ENCODE results near the gene SRRM5.
"Not testable (repeated sequence)": the region's sequence is repeated elsewhere in the genome, so short reads cannot be mapped to it uniquely, and the experiment has no call there.

The SRRM5 gene

GRCh38 chr19:43611788-43612187, at the start of gene SRRM5:
SRRM5 (plus strand) TSS chr19:43612088; CDS start chr19:43612122, 34 bp downstream.
- DNase-seq (ENCODE audit: low read depth, low spot score): no peak

GRCh38 chr19:43562226-43562697, 49.6 kb upstream of the SRRM5 start:
- no peak for DNase-seq (ENCODE audit: low read depth, low spot score)

- DNase-seq (ENCODE audit: low read depth, low spot score): peak; percentile 62
Observed at GRCh38 chr19:43562698-43563241, 49.1 kb upstream of the SRRM5 start.

GRCh38 chr19:43563816-43564457, 48.0 kb upstream of the SRRM5 start:
- no peak for DNase-seq (ENCODE audit: low read depth, low spot score)

GRCh38 chr19:43564800-43565199, 47.1 kb upstream of the SRRM5 start:
- no peak for DNase-seq (ENCODE audit: low read depth, low spot score)

GRCh38 chr19:43569657-43570056, 42.2 kb upstream of the SRRM5 start:
- no peak for DNase-seq (ENCODE audit: low read depth, low spot score)

GRCh38 chr19:43570174-43570791, 41.6 kb upstream of the SRRM5 start:
- DNase-seq (ENCODE audit: low read depth, low spot score): no peak

GRCh38 chr19:43572171-43572588, 39.7 kb upstream of the SRRM5 start:
- no peak for DNase-seq (ENCODE audit: low read depth, low spot score)

GRCh38 chr19:43574424-43575155, 37.3 kb upstream of the SRRM5 start:
- no peak for DNase-seq (ENCODE audit: low read depth, low spot score)

GRCh38 chr19:43575156-43575950, 36.5 kb upstream of the SRRM5 start, which contains the start of the genes PINLYP and XRCC1:
PINLYP (plus strand) TSS chr19:43575801; CDS start chr19:43577192, 1,391 bp downstream.
XRCC1 (minus strand) TSS chr19:43575527; CDS start chr19:43575458, 69 bp downstream.
- peak; percentile 96 for DNase-seq (ENCODE audit: low read depth, low spot score)

- DNase-seq (ENCODE audit: low read depth, low spot score): no peak
Observed at GRCh38 chr19:43575955-43576878, 35.7 kb upstream of the SRRM5 start.

GRCh38 chr19:43578787-43579186, 33.1 kb upstream of the SRRM5 start:
- no peak for DNase-seq (ENCODE audit: low read depth, low spot score)

- DNase-seq (ENCODE audit: low read depth, low spot score): no peak
Observed at GRCh38 chr19:43581467-43581866, 30.4 kb upstream of the SRRM5 start.

- DNase-seq (ENCODE audit: low read depth, low spot score): no peak
Observed at GRCh38 chr19:43582495-43582894, 29.4 kb upstream of the SRRM5 start.

- no peak for DNase-seq (ENCODE audit: low read depth, low spot score)
Observed at GRCh38 chr19:43584484-43584883, 27.4 kb upstream of the SRRM5 start.

GRCh38 chr19:43586346-43586745, 25.5 kb upstream of the SRRM5 start:
- no peak for DNase-seq (ENCODE audit: low read depth, low spot score)

GRCh38 chr19:43587029-43587428, 24.9 kb upstream of the SRRM5 start:
- DNase-seq (ENCODE audit: low read depth, low spot score): not testable (repeated sequence)

GRCh38 chr19:43589277-43589676, 22.6 kb upstream of the SRRM5 start:
- no peak for DNase-seq (ENCODE audit: low read depth, low spot score)

- DNase-seq (ENCODE audit: low read depth, low spot score): no peak
Observed at GRCh38 chr19:43589678-43590077, 22.2 kb upstream of the SRRM5 start.

Data from smooth muscle cell of the brain vasculature (primary cell).